Vagina (tissue), 2 donors: ENCODE results near the gene OGDHL. TPM values are rescaled to one million over a fixed set of nuclear protein-coding genes. Genes with fewer than 3 reads are reported as not detected.

ENCODE experiments used
- DNase-seq, 2 donors: peaks; one replicate each; pipeline ENCODE4 v3.0.0-alpha.2; 2017; ENCODE audit errors: extremely low spot score in 2 of 2
- H3K27ac ChIP-seq: fragments of 200-600 bp; sonication (generic); one replicate; pipeline ENCODE4 v1.5.1; 2019
- H3K27me3 ChIP-seq: fragments of 200-600 bp; sonication (generic); one replicate; pipeline ENCODE4 v1.5.1; 2019
- H3K36me3 ChIP-seq, 2 donors: fragments of 200-600 bp; sonication (generic); one replicate each; pipeline ENCODE4 v1.5.1; 2017 to 2019
- H3K4me1 ChIP-seq: fragments of 200-600 bp; sonication (generic); one replicate; pipeline ENCODE4 v1.5.1; 2019
- H3K4me3 ChIP-seq, 2 donors: fragments of 200-600 bp; sonication (generic); 1 replicate in 1 of 2; 2 replicates in 1 of 2; pipeline ENCODE4 v1.5.1; 2016 to 2019
- H3K9me3 ChIP-seq: fragments of 200-600 bp; sonication (generic); one replicate; pipeline ENCODE4 v1.5.1; 2019
- POLR2A ChIP-seq, 2 donors: fragments of 450-650 bp; IDR thresholded peaks; one replicate each; pipeline ENCODE4 v1.6.1; 2017; ENCODE audit warnings: antibody characterized with exemption in 2 of 2, mild to moderate bottlenecking in 2 of 2, moderate library complexity in 2 of 2
- POLR2AphosphoS5 ChIP-seq, 2 donors: sonication (generic); formaldehyde crosslinking; IDR thresholded peaks; one replicate each; pipeline ENCODE4 v1.9.0; 2017; ENCODE audit warnings: antibody characterized with exemption in 2 of 2, mild to moderate bottlenecking in 2 of 2, low read depth in 1 of 2; ENCODE audit not compliant: insufficient read depth in 1 of 2
- intact Hi-C: fragments of 100-400 bp; cut with DNase I; formaldehyde crosslinking; loops from one replicate; pipeline ENCODE4 v1.15.1; 2023
- total RNA-seq: library from RNA; depleted of rRNA; stranded (reverse); fragments of >200 nt; gene quantifications from one replicate; pipeline ENCODE4 v1.2.3, GENCODE V29; 2016
- TF ChIP-seq, protein P1 (sequence below), 3 experiments: fragments of 450-650 bp in 2 of 3; fragments of 200-600 bp in 1 of 3; sonication (generic) in 1 of 3; IDR thresholded peaks; one replicate each; pipeline ENCODE4 v1.5.1; 2017 to 2019; ENCODE audit warnings: antibody characterized with exemption in 3 of 3, mild to moderate bottlenecking in 2 of 3, moderate library complexity in 2 of 3

Gene OGDHL
- total RNA-seq, 1 donor from 2014 or later: 3.4 TPM

GRCh38 chr10:49740346-49741107, 21.6 kb downstream of the OGDHL start:
- no peaks in the 10 kb centered on the region for H3K4me1 ChIP-seq
- no peaks in the 10 kb centered on the region for H3K27me3 ChIP-seq
- DNase-seq: peak in 1 of 2 donors; percentile 82
- no peak overlapping the region for H3K27ac ChIP-seq
- H3K9me3 ChIP-seq: no peaks in the 10 kb centered on the region
- no peak overlapping the region for H3K4me3 ChIP-seq
- no peaks in the 10 kb centered on the region for H3K36me3 ChIP-seq
- intact Hi-C loops: no loop called here
- TF ChIP-seq, protein P1, sequence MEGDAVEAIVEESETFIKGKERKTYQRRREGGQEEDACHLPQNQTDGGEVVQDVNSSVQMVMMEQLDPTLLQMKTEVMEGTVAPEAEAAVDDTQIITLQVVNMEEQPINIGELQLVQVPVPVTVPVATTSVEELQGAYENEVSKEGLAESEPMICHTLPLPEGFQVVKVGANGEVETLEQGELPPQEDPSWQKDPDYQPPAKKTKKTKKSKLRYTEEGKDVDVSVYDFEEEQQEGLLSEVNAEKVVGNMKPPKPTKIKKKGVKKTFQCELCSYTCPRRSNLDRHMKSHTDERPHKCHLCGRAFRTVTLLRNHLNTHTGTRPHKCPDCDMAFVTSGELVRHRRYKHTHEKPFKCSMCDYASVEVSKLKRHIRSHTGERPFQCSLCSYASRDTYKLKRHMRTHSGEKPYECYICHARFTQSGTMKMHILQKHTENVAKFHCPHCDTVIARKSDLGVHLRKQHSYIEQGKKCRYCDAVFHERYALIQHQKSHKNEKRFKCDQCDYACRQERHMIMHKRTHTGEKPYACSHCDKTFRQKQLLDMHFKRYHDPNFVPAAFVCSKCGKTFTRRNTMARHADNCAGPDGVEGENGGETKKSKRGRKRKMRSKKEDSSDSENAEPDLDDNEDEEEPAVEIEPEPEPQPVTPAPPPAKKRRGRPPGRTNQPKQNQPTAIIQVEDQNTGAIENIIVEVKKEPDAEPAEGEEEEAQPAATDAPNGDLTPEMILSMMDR (IDR thresholded peaks at IDR 0.05): no peak
- no peak for TF ChIP-seq POLR2A (IDR thresholded peaks at IDR 0.05)
- TF ChIP-seq POLR2AphosphoS5 (IDR thresholded peaks at IDR 0.05; ENCODE audit: insufficient read depth in 1 of 2, low read depth in 1 of 2): no peak

GRCh38 chr10:49739426-49739825, 22.7 kb downstream of the OGDHL start:
- Histone ChIP-seq H3K27ac (no peak overlapping the region), H3K4me3 (no peak overlapping the region), H3K9me3 (no peaks in the 10 kb centered on the region), H3K27me3 (no peaks in the 10 kb centered on the region), H3K36me3 (no peaks in the 10 kb centered on the region), H3K4me1 (no peaks in the 10 kb centered on the region)
- intact Hi-C loops: no loop called here
- no peak for TF ChIP-seq POLR2A (IDR thresholded peaks at IDR 0.05)
- TF ChIP-seq, protein P1 (IDR thresholded peaks at IDR 0.05): no peak
- no peak for TF ChIP-seq POLR2AphosphoS5 (IDR thresholded peaks at IDR 0.05; ENCODE audit: insufficient read depth in 1 of 2, low read depth in 1 of 2)
- DNase-seq: no peak

- Histone ChIP-seq H3K9me3 (no peaks in the 10 kb centered on the region), H3K4me3 (no peak overlapping the region), H3K27ac (no peak overlapping the region), H3K4me1 (no peaks in the 10 kb centered on the region), H3K36me3 (no peaks in the 10 kb centered on the region), H3K27me3 (no peaks in the 10 kb centered on the region)
- intact Hi-C loops: no loop called here
- no peak for DNase-seq
- no peak for TF ChIP-seq POLR2AphosphoS5 (IDR thresholded peaks at IDR 0.05; ENCODE audit: insufficient read depth in 1 of 2, low read depth in 1 of 2)
- TF ChIP-seq, protein P1 (IDR thresholded peaks at IDR 0.05): no peak
- TF ChIP-seq POLR2A (IDR thresholded peaks at IDR 0.05): no peak
Observed at GRCh38 chr10:49738616-49739360, 23.3 kb downstream of the OGDHL start.

GRCh38 chr10:49737474-49738201, 24.5 kb downstream of the OGDHL start:
- H3K27ac ChIP-seq: no peak overlapping the region
- no peak overlapping the region for H3K4me3 ChIP-seq
- no peak for TF ChIP-seq POLR2AphosphoS5 (IDR thresholded peaks at IDR 0.05; ENCODE audit: insufficient read depth in 1 of 2, low read depth in 1 of 2)
- TF ChIP-seq POLR2A (IDR thresholded peaks at IDR 0.05): no peak
- TF ChIP-seq, protein P1 (IDR thresholded peaks at IDR 0.05): no peak
- no peak for DNase-seq
- no peaks in the 10 kb centered on the region for H3K4me1 ChIP-seq
- H3K9me3 ChIP-seq: no peaks in the 10 kb centered on the region
- no peaks in the 10 kb centered on the region for H3K27me3 ChIP-seq
- H3K36me3 ChIP-seq: no peaks in the 10 kb centered on the region
- intact Hi-C loops: no loop called here
